ENCODE measurements around the gene AURKAIP1. TPM values are rescaled to one million over a fixed set of nuclear protein-coding genes. Genes with fewer than 3 reads are reported as not detected.

Gene AURKAIP1
- total and polyA plus RNA-seq, 9 of the 15 experiments (the other 6 are each of a cell fraction or from before 2014, with no cell fraction given), result 7.8 to 478 (median 92.0) TPM

- TF ChIP-seq, protein P1, sequence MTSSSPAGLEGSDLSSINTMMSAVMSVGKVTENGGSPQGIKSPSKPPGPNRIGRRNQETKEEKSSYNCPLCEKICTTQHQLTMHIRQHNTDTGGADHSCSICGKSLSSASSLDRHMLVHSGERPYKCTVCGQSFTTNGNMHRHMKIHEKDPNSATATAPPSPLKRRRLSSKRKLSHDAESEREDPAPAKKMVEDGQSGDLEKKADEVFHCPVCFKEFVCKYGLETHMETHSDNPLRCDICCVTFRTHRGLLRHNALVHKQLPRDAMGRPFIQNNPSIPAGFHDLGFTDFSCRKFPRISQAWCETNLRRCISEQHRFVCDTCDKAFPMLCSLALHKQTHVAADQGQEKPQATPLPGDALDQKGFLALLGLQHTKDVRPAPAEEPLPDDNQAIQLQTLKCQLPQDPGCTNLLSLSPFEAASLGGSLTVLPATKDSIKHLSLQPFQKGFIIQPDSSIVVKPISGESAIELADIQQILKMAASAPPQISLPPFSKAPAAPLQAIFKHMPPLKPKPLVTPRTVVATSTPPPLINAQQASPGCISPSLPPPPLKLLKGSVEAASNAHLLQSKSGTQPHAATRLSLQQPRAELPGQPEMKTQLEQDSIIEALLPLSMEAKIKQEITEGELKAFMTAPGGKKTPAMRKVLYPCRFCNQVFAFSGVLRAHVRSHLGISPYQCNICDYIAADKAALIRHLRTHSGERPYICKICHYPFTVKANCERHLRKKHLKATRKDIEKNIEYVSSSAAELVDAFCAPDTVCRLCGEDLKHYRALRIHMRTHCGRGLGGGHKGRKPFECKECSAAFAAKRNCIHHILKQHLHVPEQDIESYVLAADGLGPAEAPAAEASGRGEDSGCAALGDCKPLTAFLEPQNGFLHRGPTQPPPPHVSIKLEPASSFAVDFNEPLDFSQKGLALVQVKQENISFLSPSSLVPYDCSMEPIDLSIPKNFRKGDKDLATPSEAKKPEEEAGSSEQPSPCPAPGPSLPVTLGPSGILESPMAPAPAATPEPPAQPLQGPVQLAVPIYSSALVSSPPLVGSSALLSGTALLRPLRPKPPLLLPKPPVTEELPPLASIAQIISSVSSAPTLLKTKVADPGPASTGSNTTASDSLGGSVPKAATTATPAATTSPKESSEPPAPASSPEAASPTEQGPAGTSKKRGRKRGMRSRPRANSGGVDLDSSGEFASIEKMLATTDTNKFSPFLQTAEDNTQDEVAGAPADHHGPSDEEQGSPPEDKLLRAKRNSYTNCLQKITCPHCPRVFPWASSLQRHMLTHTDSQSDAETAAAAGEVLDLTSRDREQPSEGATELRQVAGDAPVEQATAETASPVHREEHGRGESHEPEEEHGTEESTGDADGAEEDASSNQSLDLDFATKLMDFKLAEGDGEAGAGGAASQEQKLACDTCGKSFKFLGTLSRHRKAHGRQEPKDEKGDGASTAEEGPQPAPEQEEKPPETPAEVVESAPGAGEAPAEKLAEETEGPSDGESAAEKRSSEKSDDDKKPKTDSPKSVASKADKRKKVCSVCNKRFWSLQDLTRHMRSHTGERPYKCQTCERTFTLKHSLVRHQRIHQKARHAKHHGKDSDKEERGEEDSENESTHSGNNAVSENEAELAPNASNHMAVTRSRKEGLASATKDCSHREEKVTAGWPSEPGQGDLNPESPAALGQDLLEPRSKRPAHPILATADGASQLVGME (CRISPR knock-in tag; IDR thresholded peaks at IDR 0.05), result 0 out of 2 replicates have a peak, but pooled peaks have one; percentile 15
- TF ChIP-seq JUN (IDR thresholded peaks at IDR 0.05; ENCODE audit: borderline replicate concordance, low read depth, low read length), result no peak
- 0 out of 2 replicates have a peak, but pooled peaks have one; percentile 32 for TF ChIP-seq JUN (CRISPR knock-in tag; IDR thresholded peaks at IDR 0.05; ENCODE audit: borderline replicate concordance)
- TF ChIP-seq RBBP5 (IDR thresholded peaks at IDR 0.05; ENCODE audit: borderline replicate concordance, insufficient read depth, low read length, poor library complexity, severe bottlenecking), result no peak
- 0 out of 2 replicates have a peak, but pooled peaks have one; percentile 47 for TF ChIP-seq RHOXF2B (CRISPR knock-in tag; conservative IDR thresholded peaks at IDR 0.05)
- TF ChIP-seq, protein P2, sequence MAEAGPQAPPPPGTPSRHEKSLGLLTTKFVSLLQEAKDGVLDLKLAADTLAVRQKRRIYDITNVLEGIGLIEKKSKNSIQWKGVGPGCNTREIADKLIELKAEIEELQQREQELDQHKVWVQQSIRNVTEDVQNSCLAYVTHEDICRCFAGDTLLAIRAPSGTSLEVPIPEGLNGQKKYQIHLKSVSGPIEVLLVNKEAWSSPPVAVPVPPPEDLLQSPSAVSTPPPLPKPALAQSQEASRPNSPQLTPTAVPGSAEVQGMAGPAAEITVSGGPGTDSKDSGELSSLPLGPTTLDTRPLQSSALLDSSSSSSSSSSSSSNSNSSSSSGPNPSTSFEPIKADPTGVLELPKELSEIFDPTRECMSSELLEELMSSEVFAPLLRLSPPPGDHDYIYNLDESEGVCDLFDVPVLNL (CRISPR knock-in tag; IDR thresholded peaks at IDR 0.05; ENCODE audit: low read depth), result 0 out of 2 replicates have a peak, but pooled peaks have one; percentile 36
- peak; percentile 61; the same call in 1 of the 2 replicates for TF ChIP-seq POLR2AphosphoS5 (IDR thresholded peaks at IDR 0.05; ENCODE audit: control insufficient read depth, insufficient read depth, low read depth, low read length)
Observed at GRCh38 chr1:1399872-1400575, 25.0 kb upstream of the AURKAIP1 start (continued).

Data from K562 (cell line).